Bronchial epithelial cell (primary cell): ENCODE results near the gene COL6A3. TPM values are rescaled to one million over a fixed set of nuclear protein-coding genes. Genes with fewer than 3 reads are reported as not detected.

Source experiments
- DNase-seq: peaks from one replicate; pipeline ENCODE4 v3.0.0-alpha.2; 2010; ENCODE audit warnings: low read depth
- FAIRE-seq: peaks from 2 replicates; lab custom pipeline; 2011; peaks lifted over from hg19 to GRCh38; lab: Jason Lieb, UNC
- H3K27me3 ChIP-seq: 2 replicates; pipeline ENCODE4 v1.5.1; 2011; ENCODE audit warnings: low read length; ENCODE audit not compliant: control insufficient read depth, insufficient read depth
- H3K36me3 ChIP-seq: 2 replicates; pipeline ENCODE4 v1.5.1; 2011; ENCODE audit warnings: low read length; ENCODE audit not compliant: control insufficient read depth, insufficient read depth
- H3K4me3 ChIP-seq: 2 replicates; pipeline ENCODE4 v1.5.1; 2011; ENCODE audit warnings: mild to moderate bottlenecking, low read depth, low read length, control low read depth
- CTCF ChIP-seq: IDR thresholded peaks from 2 replicates; pipeline ENCODE4 v1.5.1; 2011; ENCODE audit warnings: mild to moderate bottlenecking, moderate library complexity, low read length, control low read depth, inconsistent platforms; ENCODE audit not compliant: insufficient read depth, severe bottlenecking
- total RNA-seq: library from RNA; depleted of rRNA; stranded (reverse); fragments of >200 nt; gene quantifications from 2 replicates; pipeline ENCODE4 v1.2.1, GENCODE V29; 2014

The COL6A3 gene
- total RNA-seq, 1 donor from 2014 or later, result 16.6 TPM

- Histone ChIP-seq H3K4me3 (no peak overlapping the region), H3K27me3 (peaks cover 9% of the 10 kb centered on the region), H3K36me3 (no peaks in the 10 kb centered on the region)
- no peak for DNase-seq
- no peak for TF ChIP-seq CTCF
- FAIRE-seq, result peak; percentile 13
These were observed 62.9 kb downstream of the COL6A3 start for GRCh38 chr2:237351046-237351445.

GRCh38 chr2:237350597-237350996, 63.4 kb downstream of the COL6A3 start:
- no peak for TF ChIP-seq CTCF
- Histone ChIP-seq H3K27me3 (peaks cover 9% of the 10 kb centered on the region), H3K4me3 (no peak overlapping the region), H3K36me3 (no peaks in the 10 kb centered on the region)
- no peak for FAIRE-seq
- no peak for DNase-seq

- Histone ChIP-seq H3K36me3 (no peaks in the 10 kb centered on the region), H3K27me3 (peaks cover 13% of the 10 kb centered on the region), H3K4me3 (no peak overlapping the region)
- TF ChIP-seq CTCF, result no peak
- DNase-seq (no peak), FAIRE-seq (no peak)
These were observed 63.9 kb downstream of the COL6A3 start for GRCh38 chr2:237350070-237350469.

GRCh38 chr2:237348281-237348865, 65.6 kb downstream of the COL6A3 start:
- DNase-seq (no peak), FAIRE-seq (peak; percentile 7)
- no peak for TF ChIP-seq CTCF
- H3K36me3 ChIP-seq, result no peaks in the 10 kb centered on the region
- H3K4me3 ChIP-seq, result no peak overlapping the region
- peaks cover 12% of the 10 kb centered on the region for H3K27me3 ChIP-seq

GRCh38 chr2:237345891-237346640, 67.9 kb downstream of the COL6A3 start:
- TF ChIP-seq CTCF, result no peak
- no peak overlapping the region for H3K4me3 ChIP-seq
- no peak for FAIRE-seq
- no peaks in the 10 kb centered on the region for H3K36me3 ChIP-seq
- DNase-seq, result no peak
- peaks cover 7% of the 10 kb centered on the region for H3K27me3 ChIP-seq
